Activated naive CD4-positive, alpha-beta T cell (primary cell): ENCODE results near the gene PRKX.
A peak's percentile ranks its signal among the peaks of the same experiment; 100 is the strongest.
"Not testable (repeated sequence)": the region's sequence is repeated elsewhere in the genome, so short reads cannot be mapped to it uniquely, and the experiment has no call there.

Experiments used
- DNase-seq, 4 experiments: peaks; one replicate each; lab custom pipeline; 2025; lab: John Stamatoyannopoulos, UW

PRKX gene

DNA sequence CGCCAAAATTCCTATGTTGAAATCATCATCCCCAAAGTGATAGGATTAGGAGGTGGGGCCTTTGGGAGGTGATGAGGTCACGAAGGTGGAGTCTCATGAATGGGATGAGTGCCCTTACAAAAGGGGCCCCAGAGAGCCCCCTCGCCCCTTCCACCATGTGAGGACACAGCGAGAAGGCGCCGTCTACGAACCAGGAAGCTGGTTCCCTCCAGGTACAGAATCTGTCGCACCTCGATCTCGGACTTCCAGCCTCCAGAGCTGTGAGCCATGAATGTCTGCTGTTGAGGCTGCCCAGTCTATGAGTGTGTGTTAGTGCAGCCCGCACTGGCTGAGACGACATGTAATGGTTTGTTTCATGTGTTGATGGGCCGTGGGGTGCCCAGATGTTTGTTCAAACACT is 60.3 kb downstream of the PRKX start:
- DNase-seq = no peak

DNA sequence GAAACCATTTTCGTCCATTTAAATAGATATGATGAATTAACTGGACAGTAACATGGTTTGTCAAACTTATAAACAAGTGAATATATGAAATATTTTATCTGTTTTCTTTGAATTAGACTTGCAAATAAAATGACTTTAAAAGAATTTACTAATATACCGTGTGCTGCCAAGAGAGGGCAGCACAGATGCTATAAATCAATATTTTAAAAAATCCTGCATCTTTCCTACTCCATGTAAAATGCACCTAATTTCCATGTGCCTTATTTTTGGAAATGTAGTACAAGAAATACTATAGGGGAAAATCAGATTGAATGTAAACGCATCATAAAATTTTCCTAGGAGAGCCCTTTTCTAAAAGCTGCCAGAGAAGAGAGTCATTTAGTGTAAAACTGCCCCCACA is 62.2 kb downstream of the PRKX start:
- DNase-seq = no peak

DNA sequence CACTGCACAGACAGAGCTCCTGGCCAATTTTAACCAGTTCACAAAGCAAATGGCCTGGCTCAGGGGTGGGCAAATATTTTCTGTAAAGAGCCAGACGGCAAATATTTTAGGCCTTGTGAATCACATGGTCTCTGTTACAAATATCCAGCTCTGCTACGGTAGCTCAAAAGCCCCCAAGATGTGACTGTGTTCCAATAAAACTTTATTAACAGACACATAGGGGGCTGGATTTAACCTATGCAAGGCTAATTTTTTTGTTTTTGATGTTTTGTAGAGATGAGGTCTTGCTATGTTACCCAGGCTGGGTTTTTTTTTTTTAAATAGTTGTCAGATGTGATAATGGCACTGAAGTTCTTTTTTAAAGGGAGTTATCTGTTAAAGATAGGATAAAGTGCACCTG is 65.4 kb downstream of the PRKX start:
- DNase-seq = no peak

- DNase-seq = not testable (repeated sequence)
Observed at GRCh38 chrX:3639858-3640631, 73.4 kb downstream of the PRKX start.

GRCh38 chrX:3639236-3639635 is 74.2 kb downstream of the PRKX start:
- DNase-seq = no peak

DNA sequence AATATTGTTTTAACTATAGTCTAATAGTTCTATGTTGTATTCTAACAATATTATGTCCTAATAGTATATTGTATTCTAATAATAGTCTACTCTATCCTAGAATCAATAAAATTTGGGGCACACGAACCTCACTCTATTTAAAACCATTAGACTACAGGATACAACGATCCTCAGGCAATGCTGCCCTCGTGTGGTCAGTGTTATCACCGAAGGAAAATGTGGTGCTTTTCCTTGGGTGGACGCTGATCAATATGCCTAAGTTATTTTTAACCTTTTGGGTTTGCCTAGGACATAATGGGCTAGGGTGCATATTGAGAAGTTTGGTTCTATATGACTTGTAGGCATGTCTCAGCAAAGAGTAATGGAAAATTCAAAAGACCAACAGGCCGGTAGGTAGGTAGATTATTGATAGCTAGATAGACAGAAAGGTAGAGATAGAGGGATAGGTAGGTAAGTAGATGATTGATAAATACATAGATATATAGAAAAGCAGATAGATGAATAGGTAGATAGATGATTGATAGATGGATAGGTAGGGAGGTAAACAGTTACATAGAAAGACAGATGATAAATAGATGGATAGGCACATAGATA is 75.1 kb downstream of the PRKX start:
- DNase-seq = peak in 2 of 4 experiments; percentile 3 to 13

DNA sequence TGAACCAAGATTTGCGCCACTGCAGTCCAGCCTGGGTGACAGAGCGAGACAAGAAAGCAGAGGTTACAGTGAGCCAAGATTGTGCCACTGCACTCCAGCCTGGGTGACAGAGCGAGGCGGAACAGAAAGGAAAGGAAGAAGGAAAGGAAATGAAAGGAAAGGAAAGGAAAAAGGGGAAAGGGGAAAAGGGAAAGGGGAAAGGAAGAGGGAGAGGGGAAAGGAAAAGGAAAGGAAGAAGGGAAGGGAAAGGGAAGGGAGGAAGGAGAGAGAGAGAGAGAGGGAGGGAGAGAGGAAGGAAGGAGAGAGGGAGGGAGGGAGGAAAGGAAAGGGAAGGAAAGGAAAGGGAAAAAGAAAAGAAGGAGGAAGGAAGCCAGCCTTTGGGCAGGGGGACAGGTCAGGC is 76.6 kb downstream of the PRKX start:
- DNase-seq = no peak

- no peak for DNase-seq
Observed at GRCh38 chrX:3631196-3631595, 82.3 kb downstream of the PRKX start.

DNA sequence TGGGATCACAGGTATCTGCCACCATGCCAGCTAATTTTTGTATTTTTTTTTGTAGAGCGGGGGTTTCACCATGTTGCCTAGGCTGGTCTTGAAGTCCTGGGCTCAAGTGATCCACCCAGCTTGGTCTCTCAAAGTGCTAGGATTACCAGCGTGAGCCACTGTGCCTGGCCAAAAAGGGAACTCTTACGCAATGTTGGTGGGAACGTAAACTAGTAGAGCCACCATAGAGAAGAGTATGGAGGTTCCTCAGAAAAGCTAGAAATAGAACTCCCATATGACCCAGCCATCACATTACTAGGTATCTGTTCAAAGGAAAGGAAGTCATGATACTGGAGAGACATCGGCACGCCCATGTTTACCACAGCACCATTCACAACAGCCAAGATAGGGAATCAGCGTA is 85.9 kb downstream of the PRKX start:
- DNase-seq = no peak

- DNase-seq = no peak
Observed at GRCh38 chrX:3621414-3621813, 92.0 kb downstream of the PRKX start.

DNA sequence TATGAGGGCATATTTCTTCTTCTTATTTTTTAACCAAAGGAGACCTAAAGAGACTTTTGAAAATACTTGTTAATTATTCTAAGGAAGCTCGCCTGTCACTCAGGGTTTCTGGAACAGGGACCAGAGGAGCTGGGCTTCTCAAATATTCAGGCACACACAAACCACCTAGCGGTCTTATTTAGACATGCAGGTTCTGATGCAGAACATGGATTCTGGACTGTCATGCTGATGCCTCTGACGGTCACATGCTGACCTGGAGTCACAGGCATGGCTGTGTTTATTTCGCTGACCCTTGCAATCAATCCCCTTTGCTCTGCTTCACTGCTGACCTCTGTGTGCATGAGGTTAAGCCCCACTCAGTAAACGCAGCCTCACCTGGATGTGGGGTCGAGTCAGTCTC is 101.7 kb downstream of the PRKX start:
- not testable (repeated sequence) for DNase-seq

DNA sequence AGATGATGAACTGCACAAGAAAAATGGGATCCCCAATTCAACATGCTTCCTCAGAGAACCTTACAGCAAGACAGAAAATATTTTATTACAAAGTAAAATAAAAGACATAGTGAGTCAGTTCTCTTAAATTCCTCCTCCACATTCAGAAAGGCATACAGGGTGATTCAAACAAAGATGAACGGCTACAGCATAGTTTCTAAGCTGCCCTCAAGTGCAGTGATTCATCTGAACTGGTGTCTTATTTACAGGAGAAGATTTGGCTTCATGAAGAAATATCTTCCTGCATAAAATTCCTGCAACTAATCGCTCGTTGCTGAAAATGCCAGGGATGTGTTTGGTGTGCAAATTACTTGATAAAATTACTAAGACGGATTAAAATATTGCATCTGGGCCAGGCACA is 103.6 kb downstream of the PRKX start:
- no peak for DNase-seq

GRCh38 chrX:3603026-3603661 is 110.3 kb downstream of the PRKX start:
- no peak for DNase-seq

DNA sequence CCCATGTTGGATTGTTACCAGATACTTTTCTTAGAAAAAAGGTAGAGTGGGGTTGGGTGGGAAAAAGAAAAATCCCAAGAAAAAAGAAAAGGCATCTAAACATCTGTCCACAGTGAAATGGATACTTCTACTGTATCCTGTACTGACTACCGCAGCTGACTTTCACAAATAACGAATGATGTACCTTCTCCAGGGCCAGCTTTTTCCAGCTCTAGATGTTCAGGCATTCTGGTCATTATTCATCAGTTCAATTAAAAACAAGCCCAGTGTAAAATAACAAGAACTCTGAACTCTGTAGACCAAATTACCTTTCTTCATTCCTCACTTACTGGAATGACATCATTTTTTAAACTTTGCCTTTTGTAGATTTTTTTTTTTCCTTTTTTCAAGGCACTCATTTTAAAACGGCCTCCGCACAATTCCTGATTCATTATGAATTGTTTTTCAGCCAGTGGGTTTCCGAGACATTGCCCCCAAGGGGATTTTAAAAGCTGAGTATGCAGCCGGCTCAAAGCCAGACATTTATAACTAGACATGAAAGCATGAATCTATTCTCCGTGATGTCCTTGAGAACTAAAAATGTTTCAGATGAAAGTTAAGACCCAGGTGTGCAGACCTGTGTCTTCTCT is 113.5 kb downstream of the PRKX start:
- no peak for DNase-seq

DNA sequence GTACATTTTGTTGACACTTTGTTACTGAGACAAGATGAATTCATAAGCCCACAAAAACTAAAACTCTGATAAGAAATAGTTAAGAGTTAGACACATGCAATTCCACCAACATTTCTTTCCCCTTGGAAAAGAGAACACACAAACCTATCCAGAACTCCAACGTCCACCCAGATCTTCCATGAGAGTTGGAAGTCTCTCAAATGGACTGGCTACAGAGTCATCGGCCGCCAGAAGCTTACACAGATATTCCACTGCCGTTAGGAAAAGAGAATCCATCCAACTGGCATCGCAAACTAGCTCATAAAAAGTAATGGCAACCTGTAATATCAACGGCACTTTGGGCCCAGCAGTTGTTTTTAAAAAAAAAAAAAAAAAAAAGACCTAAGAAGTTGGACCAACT is 114.7 kb downstream of the PRKX start:
- no peak for DNase-seq

DNA sequence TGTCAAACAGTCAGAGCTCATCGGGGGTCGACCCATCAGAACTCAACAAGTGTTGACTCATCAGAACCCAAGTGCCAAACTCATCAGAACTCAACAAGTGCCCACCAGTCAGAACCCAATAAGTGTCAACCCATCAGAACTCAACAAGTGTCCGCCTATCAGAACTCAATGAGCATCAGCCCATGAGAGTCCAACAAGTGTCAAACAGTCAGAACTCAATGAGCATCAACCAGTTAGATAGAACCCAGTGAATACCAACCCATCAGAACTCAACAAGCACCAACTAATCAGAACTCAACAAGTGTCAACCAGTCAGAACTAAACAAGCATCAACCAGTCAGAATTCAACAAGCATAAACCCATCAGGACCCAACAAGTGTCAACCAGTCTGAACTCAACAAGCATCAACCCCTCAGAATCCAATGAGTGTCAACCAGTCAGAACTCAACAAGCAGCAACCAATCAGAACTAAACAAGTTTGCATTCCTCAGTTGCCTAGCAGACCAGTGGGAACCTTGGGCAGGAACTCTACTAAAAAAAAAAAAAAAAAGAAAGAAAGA is 115.3 kb downstream of the PRKX start:
- no peak for DNase-seq

DNA sequence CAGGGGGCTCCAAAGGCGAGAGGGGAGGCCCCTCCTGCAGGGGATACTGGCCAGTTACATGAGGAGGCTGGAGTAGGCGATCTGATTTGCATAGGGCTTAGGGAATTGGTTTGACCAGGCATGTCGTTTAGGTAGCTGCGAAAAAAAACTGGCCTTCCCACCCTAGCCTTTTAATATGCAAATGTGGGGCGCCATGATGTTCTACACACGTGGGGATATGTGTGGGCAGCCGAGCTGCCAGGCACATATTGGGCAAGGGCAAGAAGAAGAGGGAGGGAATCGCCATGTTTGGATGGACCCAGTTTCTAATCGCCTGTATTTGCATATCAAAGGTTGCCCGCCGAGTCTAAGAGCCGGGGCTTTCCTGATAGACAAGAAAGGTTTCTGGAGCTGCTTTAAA is 121.3 kb downstream of the PRKX start:
- DNase-seq = no peak

DNA sequence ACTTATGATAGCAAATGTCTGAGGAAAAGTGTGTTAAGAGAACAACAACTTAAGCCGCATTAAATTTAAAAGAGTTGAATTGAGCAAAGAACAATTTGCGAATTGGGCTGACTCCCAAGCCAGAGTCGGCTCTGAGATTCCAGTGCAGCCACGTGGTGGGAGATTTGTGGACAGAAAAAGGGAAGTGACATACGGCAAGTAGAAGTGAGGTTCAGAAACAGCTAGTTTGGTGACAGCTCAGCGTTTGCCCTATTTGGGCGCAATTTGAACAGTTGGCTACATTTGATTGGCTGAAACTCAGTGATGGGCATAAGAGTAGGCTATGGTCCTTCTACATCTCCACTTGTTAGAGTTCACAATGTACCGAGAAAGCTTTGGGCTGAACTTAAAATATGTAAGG is 124.0 kb downstream of the PRKX start:
- DNase-seq = no peak

GRCh38 chrX:3585719-3586118 is 127.7 kb downstream of the PRKX start:
- DNase-seq = no peak

GRCh38 chrX:3584415-3584996 is 128.9 kb downstream of the PRKX start:
- DNase-seq = no peak

DNA sequence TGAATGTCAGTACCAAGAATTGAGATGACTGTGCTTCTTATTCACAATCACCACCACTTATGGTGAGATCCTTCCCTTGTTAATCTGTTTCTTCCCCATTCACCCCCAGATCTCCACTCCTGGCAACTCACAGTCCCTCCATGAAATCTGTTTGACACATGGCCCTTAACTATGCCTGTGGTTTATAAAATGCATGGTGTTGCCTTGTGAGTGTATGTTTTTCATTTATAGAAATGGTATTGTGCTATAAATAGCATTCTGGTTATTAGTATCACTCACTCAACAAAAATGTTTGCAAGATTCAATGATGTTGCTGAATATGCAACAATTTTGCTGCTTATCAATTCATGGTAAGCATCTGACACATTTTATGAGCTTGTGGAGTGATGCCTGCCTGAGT is 131.0 kb downstream of the PRKX start:
- DNase-seq = no peak

- DNase-seq = no peak
Observed at GRCh38 chrX:3581609-3582108, 131.8 kb downstream of the PRKX start.
